ENCODE measurements around the gene DAG1. TPM values are rescaled to one million over a fixed set of nuclear protein-coding genes. Genes with fewer than 3 reads are reported as not detected.

Gene DAG1
- polyA plus RNA-seq, 1 donor (not counting 4 experiments of a cell fraction or from before 2014, with no cell fraction given): 22.0 TPM

GRCh38 chr3:49531715-49532114, 61.6 kb downstream of the DAG1 start:
- Histone ChIP-seq H3K27me3 (ENCODE audit: control insufficient read depth, extremely low read depth, insufficient read depth, low read length) (no peaks in the 10 kb centered on the region), H3K9me1 (ENCODE audit: control insufficient read depth, extremely low read depth, insufficient read depth, low read length) (peaks cover 2% of the 10 kb centered on the region), H3K9ac (ENCODE audit: control insufficient read depth, extremely low read depth, insufficient read depth, low read length) (no peak overlapping the region), H3K79me2 (ENCODE audit: control insufficient read depth, insufficient read depth, low read length) (no peaks in the 10 kb centered on the region), H3K4me2 (ENCODE audit: control insufficient read depth, extremely low read depth, insufficient read depth, low read depth, low read length) (no peak overlapping the region), H3K27ac (ENCODE audit: control insufficient read depth, insufficient read depth, low read length) (no peak overlapping the region), H3K4me3 (ENCODE audit: control insufficient read depth in 2 of 3, extremely low read depth in 1 of 3, insufficient read depth in 2 of 3, low read depth in 1 of 3, low read length in 3 of 3) (no peak overlapping the region), H3K36me3 (ENCODE audit: control insufficient read depth in 2 of 2, extremely low read depth in 1 of 2, insufficient read depth in 2 of 2, low read length in 2 of 2) (peaks cover 16 to 19% of the 10 kb centered on the region in 2 experiments), H2AFZ (ENCODE audit: control insufficient read depth, low read length) (no peak overlapping the region), H3K9me3 (ENCODE audit: control insufficient read depth, low read depth, low read length) (no peaks in the 10 kb centered on the region), H4K20me1 (ENCODE audit: control insufficient read depth, extremely low read depth, insufficient read depth, low read length) (no peaks in the 10 kb centered on the region), H3K4me1 (ENCODE audit: control insufficient read depth, extremely low read depth, insufficient read depth, low read length) (no peaks in the 10 kb centered on the region)
- dilution Hi-C loops (cut with MboI; ENCODE audit: extremely low pct_ligation_motif_present, low sequenced_read_pairs): no loop called here
- DNase-seq (ENCODE audit: low read depth, low spot score) (no peak), FAIRE-seq (no peak)
- TF ChIP-seq, protein P1, sequence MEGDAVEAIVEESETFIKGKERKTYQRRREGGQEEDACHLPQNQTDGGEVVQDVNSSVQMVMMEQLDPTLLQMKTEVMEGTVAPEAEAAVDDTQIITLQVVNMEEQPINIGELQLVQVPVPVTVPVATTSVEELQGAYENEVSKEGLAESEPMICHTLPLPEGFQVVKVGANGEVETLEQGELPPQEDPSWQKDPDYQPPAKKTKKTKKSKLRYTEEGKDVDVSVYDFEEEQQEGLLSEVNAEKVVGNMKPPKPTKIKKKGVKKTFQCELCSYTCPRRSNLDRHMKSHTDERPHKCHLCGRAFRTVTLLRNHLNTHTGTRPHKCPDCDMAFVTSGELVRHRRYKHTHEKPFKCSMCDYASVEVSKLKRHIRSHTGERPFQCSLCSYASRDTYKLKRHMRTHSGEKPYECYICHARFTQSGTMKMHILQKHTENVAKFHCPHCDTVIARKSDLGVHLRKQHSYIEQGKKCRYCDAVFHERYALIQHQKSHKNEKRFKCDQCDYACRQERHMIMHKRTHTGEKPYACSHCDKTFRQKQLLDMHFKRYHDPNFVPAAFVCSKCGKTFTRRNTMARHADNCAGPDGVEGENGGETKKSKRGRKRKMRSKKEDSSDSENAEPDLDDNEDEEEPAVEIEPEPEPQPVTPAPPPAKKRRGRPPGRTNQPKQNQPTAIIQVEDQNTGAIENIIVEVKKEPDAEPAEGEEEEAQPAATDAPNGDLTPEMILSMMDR (optimal IDR thresholded peaks at IDR 0.05 in 1 of 3, IDR thresholded peaks at IDR 0.05 in 1 of 3, conservative IDR thresholded peaks at IDR 0.05 in 1 of 3; ENCODE audit: extremely low read depth in 1 of 3, insufficient read depth in 2 of 3, low read length in 3 of 3): no peak
- no peak for TF ChIP-seq EZH2 (IDR thresholded peaks at IDR 0.05; ENCODE audit: low read length)

DNA sequence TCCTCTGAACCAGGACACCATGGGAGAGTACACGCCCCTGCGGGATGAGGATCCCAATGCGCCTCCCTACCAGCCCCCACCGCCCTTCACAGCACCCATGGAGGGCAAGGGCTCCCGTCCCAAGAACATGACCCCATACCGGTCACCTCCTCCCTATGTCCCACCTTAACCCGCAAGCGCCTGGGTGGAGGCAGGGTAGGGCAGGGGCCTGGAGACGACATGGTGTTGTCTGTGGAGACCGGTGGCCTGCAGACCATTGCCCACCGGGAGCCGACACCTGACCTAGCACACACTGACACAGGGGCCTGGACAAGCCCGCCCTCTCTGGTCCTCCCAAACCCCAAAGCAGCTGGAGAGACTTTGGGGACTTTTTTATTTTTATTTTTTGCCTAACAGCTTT, 63.0 kb downstream of the DAG1 start:
- Histone ChIP-seq H2AFZ (ENCODE audit: control insufficient read depth, low read length) (no peak overlapping the region), H4K20me1 (ENCODE audit: control insufficient read depth, extremely low read depth, insufficient read depth, low read length) (no peaks in the 10 kb centered on the region), H3K27me3 (ENCODE audit: control insufficient read depth, extremely low read depth, insufficient read depth, low read length) (no peaks in the 10 kb centered on the region), H3K4me1 (ENCODE audit: control insufficient read depth, extremely low read depth, insufficient read depth, low read length) (no peaks in the 10 kb centered on the region), H3K9me3 (ENCODE audit: control insufficient read depth, low read depth, low read length) (no peaks in the 10 kb centered on the region), H3K79me2 (ENCODE audit: control insufficient read depth, insufficient read depth, low read length) (no peaks in the 10 kb centered on the region), H3K27ac (ENCODE audit: control insufficient read depth, insufficient read depth, low read length) (no peak overlapping the region), H3K4me2 (ENCODE audit: control insufficient read depth, extremely low read depth, insufficient read depth, low read depth, low read length) (no peak overlapping the region), H3K9me1 (ENCODE audit: control insufficient read depth, extremely low read depth, insufficient read depth, low read length) (peaks cover 2% of the 10 kb centered on the region), H3K4me3 (ENCODE audit: control insufficient read depth in 2 of 3, extremely low read depth in 1 of 3, insufficient read depth in 2 of 3, low read depth in 1 of 3, low read length in 3 of 3) (no peak overlapping the region), H3K36me3 (ENCODE audit: control insufficient read depth in 2 of 2, extremely low read depth in 1 of 2, insufficient read depth in 2 of 2, low read length in 2 of 2) (peaks cover 16 to 19% of the 10 kb centered on the region in 2 experiments), H3K9ac (ENCODE audit: control insufficient read depth, extremely low read depth, insufficient read depth, low read length) (no peak overlapping the region)
- no peak for TF ChIP-seq EZH2 (IDR thresholded peaks at IDR 0.05; ENCODE audit: low read length)
- TF ChIP-seq, protein P1 (optimal IDR thresholded peaks at IDR 0.05 in 1 of 3, IDR thresholded peaks at IDR 0.05 in 1 of 3, conservative IDR thresholded peaks at IDR 0.05 in 1 of 3; ENCODE audit: extremely low read depth in 1 of 3, insufficient read depth in 2 of 3, low read length in 3 of 3): no peak
- dilution Hi-C loops (cut with MboI; ENCODE audit: extremely low pct_ligation_motif_present, low sequenced_read_pairs): no loop called here
- FAIRE-seq (no peak), DNase-seq (ENCODE audit: low read depth, low spot score) (no peak)

All from keratinocyte (primary cell).